Lung (tissue), 12 donors: ENCODE data around the gene HIBADH. TPM values are rescaled to one million over a fixed set of nuclear protein-coding genes. Genes with fewer than 3 reads are reported as not detected.

ENCODE experiments used
- ATAC-seq: fragments of 200-7000 bp; cut with Tn5 transposase; one replicate; pipeline ENCODE4 v1.9.1; 2020; ENCODE audit warnings: moderate number of reproducible peaks; ENCODE audit not compliant: insufficient read depth, low FRiP score
- DNase-seq, 3 donors: peaks; one replicate each; pipeline ENCODE4 v3.0.0-alpha.2; 2013 to 2017
- H3K27ac ChIP-seq, 2 donors: one replicate each; pipeline ENCODE4 v1.5.1; 2013; ENCODE audit warnings: mild to moderate bottlenecking in 2 of 2, moderate library complexity in 2 of 2, control low read depth in 1 of 2, inconsistent platforms in 1 of 2, low read depth in 1 of 2, low read length in 1 of 2
- H3K27me3 ChIP-seq, 3 donors: one replicate each; pipeline ENCODE4 v1.5.1; 2013; ENCODE audit warnings: low read length in 2 of 3; ENCODE audit not compliant: control insufficient read depth in 3 of 3, insufficient read depth in 3 of 3
- H3K36me3 ChIP-seq, 4 donors: one replicate each; pipeline ENCODE4 v1.5.1; 2013; ENCODE audit warnings: low read length in 4 of 4, mild to moderate bottlenecking in 1 of 4, moderate library complexity in 1 of 4; ENCODE audit not compliant: control insufficient read depth in 4 of 4, insufficient read depth in 4 of 4
- H3K4me1 ChIP-seq, 5 donors: one replicate each; pipeline ENCODE4 v1.5.1; 2013; ENCODE audit warnings: low read length in 5 of 5, mild to moderate bottlenecking in 2 of 5, moderate library complexity in 1 of 5; ENCODE audit not compliant: control insufficient read depth in 5 of 5, insufficient read depth in 5 of 5
- H3K4me3 ChIP-seq: one replicate; pipeline ENCODE4 v1.5.1; 2013; ENCODE audit warnings: mild to moderate bottlenecking, control low read depth, moderate library complexity
- H3K9ac ChIP-seq, 2 donors: one replicate each; pipeline ENCODE4 v1.5.1; 2013; ENCODE audit warnings: low read length in 2 of 2, control low read depth in 1 of 2; ENCODE audit not compliant: insufficient read depth in 1 of 2
- H3K9me3 ChIP-seq, 4 donors: one replicate each; pipeline ENCODE4 v1.5.1; 2013; ENCODE audit warnings: low read length in 3 of 4, mild to moderate bottlenecking in 1 of 4, moderate library complexity in 1 of 4; ENCODE audit not compliant: control insufficient read depth in 4 of 4, insufficient read depth in 3 of 4
- CTCF ChIP-seq: IDR thresholded peaks from 2 replicates; pipeline ENCODE4 v1.5.1; 2012; ENCODE audit warnings: mild to moderate bottlenecking; ENCODE audit errors: control extremely low read depth, extremely low read depth
- WGBS, 2 donors: extraction: QIAGEN DNeasy Blood & Tissue Kit; methylation state at CpG; one replicate each; pipeline ENCODE4 v1.1.7; 2013; 5-methylcytosine and 5-hydroxymethylcytosine counted together
- polyA plus RNA-seq, 2 donors: library from polyadenylated mRNA; stranded (reverse); fragments of 200-250 nt; gene quantifications; one replicate each; pipeline ENCODE4 v1.2.1, GENCODE V29; 2013
- total RNA-seq, 2 donors: library from RNA; depleted of rRNA in 1 of 2; stranded (reverse); fragments of >200 nt in 1 of 2; gene quantifications; one replicate each; pipeline ENCODE4 v1.2.1, GENCODE V29; 2014 to 2021
- donor health status: control.
- donor health status: control.
- donor health status: Bipolar disorder and iron deficiency.
- donor health status: healthy.
- donor health status: DM: yes; HTN: yes; CAD: no.

Gene HIBADH
- total and polyA plus RNA-seq, 4 donors: 13.7 to 39.2 (median 17.4) TPM

GRCh38 chr7:27601217-27601616 is 61.5 kb downstream of the HIBADH start:
- Histone ChIP-seq H3K36me3 (no peaks in the 10 kb centered on the region), H3K9me3 (no peaks in the 10 kb centered on the region), H3K27ac (no peak overlapping the region), H3K9ac (no peak overlapping the region), H3K27me3 (no peaks in the 10 kb centered on the region), H3K4me3 (no peak overlapping the region), H3K4me1 (peaks cover 0 to 20% (median 1%) of the 10 kb centered on the region in 5 donors)
- DNase-seq (no peak), ATAC-seq (no peak)
- WGBS, 2 donors: 96% methylated on average over 2 of the region's 2 CpGs
- no peak for TF ChIP-seq CTCF

GRCh38 chr7:27600247-27600646 is 62.4 kb downstream of the HIBADH start:
- no peaks in the 10 kb centered on the region for H3K9me3 ChIP-seq
- H3K9ac ChIP-seq: no peak overlapping the region
- no peak overlapping the region for H3K27ac ChIP-seq
- ATAC-seq: no peak
- H3K27me3 ChIP-seq: no peaks in the 10 kb centered on the region
- H3K36me3 ChIP-seq: no peaks in the 10 kb centered on the region
- peaks cover 0 to 15% (median 0%) of the 10 kb centered on the region in 5 donors for H3K4me1 ChIP-seq
- 100% methylated on average over 1 of the region's 1 CpG for WGBS, 2 donors
- no peak for DNase-seq
- no peak for TF ChIP-seq CTCF
- H3K4me3 ChIP-seq: no peak overlapping the region

GRCh38 chr7:27595009-27595408 is 67.7 kb downstream of the HIBADH start:
- H3K9me3 ChIP-seq: no peaks in the 10 kb centered on the region
- H3K4me3 ChIP-seq: no peak overlapping the region
- no peak for TF ChIP-seq CTCF
- WGBS, 2 donors: 95 to 98% methylated on average over 5 of the region's 5 CpGs
- DNase-seq: no peak
- no peaks in the 10 kb centered on the region for H3K4me1 ChIP-seq
- H3K36me3 ChIP-seq: no peaks in the 10 kb centered on the region
- no peak for ATAC-seq
- no peak overlapping the region for H3K27ac ChIP-seq
- H3K27me3 ChIP-seq: no peaks in the 10 kb centered on the region
- no peak overlapping the region for H3K9ac ChIP-seq

- Histone ChIP-seq H3K27ac (no peak overlapping the region), H3K9ac (no peak overlapping the region), H3K9me3 (no peaks in the 10 kb centered on the region), H3K4me1 (no peaks in the 10 kb centered on the region), H3K27me3 (no peaks in the 10 kb centered on the region), H3K36me3 (peaks cover 0 to 5% (median 0%) of the 10 kb centered on the region in 4 donors), H3K4me3 (no peak overlapping the region)
- DNase-seq: no peak
- no peak for ATAC-seq
- TF ChIP-seq CTCF: no peak
- WGBS, 2 donors: 93 to 97% methylated on average over 2 of the region's 2 CpGs
These were observed 69.5 kb downstream of the HIBADH start for GRCh38 chr7:27593226-27593625.
